ENCODE data around the gene PLEKHA6.
"Not testable (repeated sequence)": the region's sequence is repeated elsewhere in the genome, so short reads cannot be mapped to it uniquely, and the experiment has no call there.

The PLEKHA6 gene

GRCh38 chr1:204316164-204316563, 43.6 kb downstream of the PLEKHA6 start:
- Histone ChIP-seq H3K4me3 (replicated peaks; ENCODE audit: insufficient read depth, low read length) (no peak overlapping the region), H3K27me3 (ENCODE audit: insufficient read depth, poor library complexity, severe bottlenecking) (no peaks in the 10 kb centered on the region), H3K27ac (replicated peaks) (no peak overlapping the region)
- TF ChIP-seq CTCF (IDR thresholded peaks at IDR 0.05; ENCODE audit: insufficient read depth, low read length) (no peak), GABPA (IDR thresholded peaks at IDR 0.05; ENCODE audit: low read depth) (no peak), POLR2AphosphoS5 (IDR thresholded peaks at IDR 0.05; ENCODE audit: low read depth) (no peak)
- no peak for DNase-seq (ENCODE audit: low read depth in 1 of 2, low spot score in 1 of 2)

GRCh38 chr1:204314893-204315658, 44.7 kb downstream of the PLEKHA6 start:
- Histone ChIP-seq H3K27me3 (ENCODE audit: insufficient read depth, poor library complexity, severe bottlenecking) (no peaks in the 10 kb centered on the region), H3K27ac (replicated peaks) (no peak overlapping the region), H3K4me3 (replicated peaks; ENCODE audit: insufficient read depth, low read length) (no peak overlapping the region)
- no peak for TF ChIP-seq GABPA (IDR thresholded peaks at IDR 0.05; ENCODE audit: low read depth)
- no peak for TF ChIP-seq CTCF (IDR thresholded peaks at IDR 0.05; ENCODE audit: insufficient read depth, low read length)
- TF ChIP-seq POLR2AphosphoS5 (IDR thresholded peaks at IDR 0.05; ENCODE audit: low read depth) = no peak
- no peak for TF ChIP-seq SPI1 (IDR thresholded peaks at IDR 0.05; ENCODE audit: borderline replicate concordance, low read depth)
- TF ChIP-seq REST (IDR thresholded peaks at IDR 0.05; ENCODE audit: insufficient replicate concordance, low read depth) = no peak
- DNase-seq (ENCODE audit: low read depth in 1 of 2, low spot score in 1 of 2) = no peak

- no peak overlapping the region for H3K27ac ChIP-seq (replicated peaks)
- no peak overlapping the region for H3K4me3 ChIP-seq (replicated peaks; ENCODE audit: insufficient read depth, low read length)
- H3K27me3 ChIP-seq (ENCODE audit: insufficient read depth, poor library complexity, severe bottlenecking) = no peaks in the 10 kb centered on the region
- DNase-seq (ENCODE audit: low read depth in 1 of 2, low spot score in 1 of 2) = no peak
- no peak for TF ChIP-seq REST (IDR thresholded peaks at IDR 0.05; ENCODE audit: insufficient replicate concordance, low read depth)
- TF ChIP-seq POLR2AphosphoS5 (IDR thresholded peaks at IDR 0.05; ENCODE audit: low read depth) = no peak
Observed at GRCh38 chr1:204314171-204314892, 45.4 kb downstream of the PLEKHA6 start.

- TF ChIP-seq SPI1 (IDR thresholded peaks at IDR 0.05; ENCODE audit: borderline replicate concordance, low read depth) (no peak), REST (IDR thresholded peaks at IDR 0.05; ENCODE audit: insufficient replicate concordance, low read depth) (no peak), GABPA (IDR thresholded peaks at IDR 0.05; ENCODE audit: low read depth) (no peak), CTCF (IDR thresholded peaks at IDR 0.05; ENCODE audit: insufficient read depth, low read length) (no peak), POLR2AphosphoS5 (IDR thresholded peaks at IDR 0.05; ENCODE audit: low read depth) (no peak)
- no peak for DNase-seq (ENCODE audit: low read depth in 1 of 2, low spot score in 1 of 2)
Observed at GRCh38 chr1:204313675-204314074, 46.1 kb downstream of the PLEKHA6 start.

GRCh38 chr1:204310970-204311369, 48.8 kb downstream of the PLEKHA6 start:
- DNase-seq (ENCODE audit: low read depth in 1 of 2, low spot score in 1 of 2); H3K27me3 ChIP-seq (ENCODE audit: insufficient read depth, poor library complexity, severe bottlenecking); H3K27ac ChIP-seq (replicated peaks); H3K4me3 ChIP-seq (replicated peaks; ENCODE audit: insufficient read depth, low read length): not testable (repeated sequence)

More at GRCh38 chr1:204313675-204314074, 46.1 kb downstream of the PLEKHA6 start:
- Histone ChIP-seq H3K4me3 (replicated peaks; ENCODE audit: insufficient read depth, low read length) (no peak overlapping the region), H3K27me3 (ENCODE audit: insufficient read depth, poor library complexity, severe bottlenecking) (no peaks in the 10 kb centered on the region), H3K27ac (replicated peaks) (no peak overlapping the region)
